Transverse colon (tissue), 4 donors: ENCODE results near the gene PAIP1. TPM values are rescaled to one million over a fixed set of nuclear protein-coding genes. Genes with fewer than 3 reads are reported as not detected.
"Not testable (repeated sequence)": the region's sequence is repeated elsewhere in the genome, so short reads cannot be mapped to it uniquely, and the experiment has no call there.

Source experiments
- DNase-seq: peaks from one replicate; pipeline ENCODE4 v3.0.0-alpha.2; 2019
- H3K27ac ChIP-seq, 4 donors: fragments of 200-600 bp; sonication (generic); 2 replicates each; pipeline ENCODE4 v1.5.1; 2016 to 2018; ENCODE audit warnings: inconsistent platforms in 4 of 4
- H3K27me3 ChIP-seq: fragments of 200-600 bp; sonication (generic); 2 replicates; pipeline ENCODE4 v1.5.1; 2017; ENCODE audit warnings: inconsistent platforms
- H3K36me3 ChIP-seq, 4 donors: fragments of 200-600 bp; sonication (generic); 2 replicates each; pipeline ENCODE4 v1.5.1; 2017 to 2019; ENCODE audit warnings: inconsistent platforms in 4 of 4
- H3K4me1 ChIP-seq, 4 donors: fragments of 200-600 bp; sonication (generic); 2 replicates each; pipeline ENCODE4 v1.5.1; 2017 to 2020; ENCODE audit warnings: inconsistent platforms in 4 of 4
- H3K4me3 ChIP-seq, 4 donors: fragments of 200-600 bp; sonication (generic); 1 replicate in 1 of 4; 2 replicates in 3 of 4; pipeline versions ENCODE4 v1.5.1 to v1.6.1; 2017 to 2019; ENCODE audit warnings: inconsistent platforms in 4 of 4
- H3K9me3 ChIP-seq, 2 donors: fragments of 200-600 bp; sonication (generic); 2 replicates each; pipeline ENCODE4 v1.5.1; 2017 to 2019; ENCODE audit warnings: inconsistent platforms in 2 of 2
- CTCF ChIP-seq, 5 experiments: fragments of 200-600 bp in 3 of 5; fragments of 450-650 bp in 2 of 5; sonication (generic) in 3 of 5; IDR thresholded peaks; 1 replicate in 2 of 5; 2 replicates in 3 of 5; pipeline ENCODE4 v1.5.1; 2016 to 2017; ENCODE audit warnings: antibody characterized with exemption in 5 of 5, inconsistent platforms in 3 of 5, mild to moderate bottlenecking in 2 of 5, moderate library complexity in 1 of 5
- EP300 ChIP-seq: sonication (generic); formaldehyde crosslinking; IDR thresholded peaks from one replicate; pipeline ENCODE4 v1.6.1; 2017; ENCODE audit warnings: antibody characterized with exemption, low read depth
- POLR2A ChIP-seq: fragments of 450-650 bp; IDR thresholded peaks from one replicate; pipeline ENCODE4 v1.6.1; 2016; ENCODE audit warnings: antibody characterized with exemption, mild to moderate bottlenecking, moderate library complexity
- POLR2AphosphoS5 ChIP-seq, 3 donors: sonication (generic); formaldehyde crosslinking; IDR thresholded peaks; one replicate each; pipeline ENCODE4 v1.6.1; 2016; ENCODE audit warnings: antibody characterized with exemption in 3 of 3
- WGBS, 2 donors: methylation state at CpG; one replicate each; pipeline ENCODE4 v1.1.5; 2018; ENCODE audit warnings: low coverage in 1 of 2; 5-methylcytosine and 5-hydroxymethylcytosine counted together
- in situ Hi-C, 4 donors: fragments of 200-750 bp; cut with MboI; loops; one replicate each; pipeline versions ENCODE4 v1.15.0 to v1.15.1; 2017; ENCODE audit warnings: low sequenced_read_pairs in 3 of 4, low pct_ligation_motif_present in 1 of 4, low pct_unique_long_range_greater_than_20kb in 1 of 4
- intact Hi-C: fragments of 100-400 bp; cut with DNase I; formaldehyde crosslinking; loops from one replicate; pipeline ENCODE4 v1.15.1; 2023; ENCODE audit warnings: low total_unique reads
- total RNA-seq, 4 donors: library from RNA; depleted of rRNA; stranded (reverse); fragments of >200 nt; gene quantifications; one replicate each; pipeline ENCODE4 v1.1.0, GENCODE V29; 2016

The PAIP1 gene
- total RNA-seq, 4 donors from 2014 or later, result 17.1 to 61.4 (median 46.3) TPM

DNA sequence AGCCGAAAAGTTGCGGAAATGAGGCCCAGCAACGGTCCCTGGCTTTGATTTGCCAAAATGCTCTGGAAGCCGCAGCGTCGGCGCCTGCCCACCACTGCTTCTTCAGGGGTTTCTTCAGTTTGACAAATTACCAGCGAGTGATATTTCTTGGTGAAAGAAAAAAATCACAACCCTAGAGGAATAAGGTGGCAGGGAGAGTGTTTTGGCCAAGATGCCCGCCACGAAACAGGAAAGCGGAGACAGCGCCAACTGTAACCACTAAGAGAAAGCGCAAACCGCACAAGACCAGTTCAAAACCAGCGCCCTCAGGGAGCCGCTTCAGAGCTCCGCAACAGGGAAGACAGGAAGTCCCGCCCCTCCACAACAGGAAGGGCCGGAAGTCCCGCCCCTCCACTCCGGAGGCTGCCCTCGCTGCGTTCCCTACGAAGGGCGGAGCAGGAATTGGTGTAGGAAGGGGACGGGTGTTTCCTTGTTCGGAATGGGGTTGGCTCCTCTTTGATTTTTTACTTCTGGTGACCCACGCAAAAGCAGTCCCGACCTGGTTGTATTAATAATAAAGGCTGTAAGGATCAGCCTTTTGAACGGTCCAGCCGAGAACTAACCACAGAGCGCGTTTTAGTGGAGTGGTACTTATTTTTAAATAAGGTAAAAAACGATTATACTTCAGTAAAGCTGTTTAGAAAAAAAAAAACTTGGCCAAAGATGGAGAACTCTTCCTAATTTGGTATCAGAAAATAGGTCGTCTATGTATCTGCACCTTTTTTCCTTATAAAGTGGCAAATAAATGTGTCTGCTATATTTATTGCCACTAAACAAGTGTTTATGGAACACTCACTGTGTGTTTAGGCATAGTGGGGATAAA lies 41.8 kb downstream of the PAIP1 start, which contains the start of gene C5orf34:
Gene C5orf34 (minus strand): TSS at position 333 of the 862 bp plus-strand sequence. CDS start 5,809 bp downstream, outside the sequence.
- DNase-seq, result peak; percentile 98
- no peaks in the 10 kb centered on the region for H3K27me3 ChIP-seq
- H3K4me3 ChIP-seq, result peak within 1 kb of the TSS; percentile 31 to 84 (median 54)
- peaks cover 7 to 24% (median 14%) of the 10 kb centered on the region in 4 donors for H3K4me1 ChIP-seq
- in situ Hi-C loops, result no loop called here
- H3K27ac ChIP-seq, result peak within 1 kb of the TSS; percentile 85 to 92 (median 88)
- 0 to 1% methylated on average over 12 to 35 of the region's 35 CpGs for WGBS, 2 donors
- TF ChIP-seq POLR2A (peak; percentile 79), POLR2AphosphoS5 (IDR thresholded peaks at IDR 0.05) (peak; percentile 76 to 85 (median 85)), CTCF (IDR thresholded peaks at IDR 0.05) (peak in 1 of 5 experiments; percentile 30), EP300 (no peak)
- no peaks in the 10 kb centered on the region for H3K9me3 ChIP-seq
- intact Hi-C loops, result no loop called here
- H3K36me3 ChIP-seq, result no peaks in the 10 kb centered on the region

DNA sequence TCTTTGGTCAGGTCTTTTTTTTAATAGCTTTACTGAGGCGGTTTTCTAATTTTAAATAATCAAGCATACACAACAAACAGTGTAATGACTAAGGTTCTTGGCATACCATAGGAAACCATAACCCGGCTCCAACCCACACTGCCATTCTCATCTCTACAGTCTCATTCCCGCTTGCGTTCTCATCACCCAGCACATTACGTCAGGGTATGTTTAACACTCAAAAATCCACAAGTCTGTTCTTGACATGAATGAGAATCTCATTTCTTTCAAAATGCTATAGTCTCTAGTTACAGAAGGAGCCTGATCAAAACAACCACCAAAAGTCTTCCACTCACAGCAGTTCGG lies 42.4 kb downstream of the PAIP1 start:
- 0 to 2% methylated on average over 5 to 6 of the region's 6 CpGs for WGBS, 2 donors
- peak overlapping the region; percentile 31 to 84 (median 54) for H3K4me3 ChIP-seq
- H3K36me3 ChIP-seq, result no peaks in the 10 kb centered on the region
- in situ Hi-C loops, result no loop called here
- peak overlapping the region; percentile 85 to 92 (median 88) for H3K27ac ChIP-seq
- no peak for DNase-seq
- no peaks in the 10 kb centered on the region for H3K27me3 ChIP-seq
- H3K4me1 ChIP-seq, result peaks cover 7 to 24% (median 14%) of the 10 kb centered on the region in 4 donors
- H3K9me3 ChIP-seq, result no peaks in the 10 kb centered on the region
- TF ChIP-seq POLR2AphosphoS5 (IDR thresholded peaks at IDR 0.05) (no peak), EP300 (no peak), CTCF (IDR thresholded peaks at IDR 0.05) (no peak), POLR2A (no peak)
- intact Hi-C loops, result no loop called here

GRCh38 chr5:43514025-43514424 lies 42.9 kb downstream of the PAIP1 start:
- H3K27ac ChIP-seq, result peak overlapping the region in 3 of 4 donors; percentile 86 to 92 (median 91)
- H3K4me3 ChIP-seq, result peak overlapping the region in 3 of 4 donors; percentile 51 to 84 (median 58)
- H3K36me3 ChIP-seq, result no peaks in the 10 kb centered on the region
- no peaks in the 10 kb centered on the region for H3K9me3 ChIP-seq
- intact Hi-C loops (no loop called here), in situ Hi-C loops (no loop called here)
- DNase-seq, result no peak
- TF ChIP-seq POLR2A, result no peak
- TF ChIP-seq CTCF (IDR thresholded peaks at IDR 0.05), result no peak
- no peak for TF ChIP-seq EP300
- TF ChIP-seq POLR2AphosphoS5 (IDR thresholded peaks at IDR 0.05), result no peak
- 17 to 31% methylated on average over 4 of the region's 4 CpGs for WGBS, 2 donors
- no peaks in the 10 kb centered on the region for H3K27me3 ChIP-seq
- peaks cover 7 to 24% (median 14%) of the 10 kb centered on the region in 4 donors for H3K4me1 ChIP-seq

DNA sequence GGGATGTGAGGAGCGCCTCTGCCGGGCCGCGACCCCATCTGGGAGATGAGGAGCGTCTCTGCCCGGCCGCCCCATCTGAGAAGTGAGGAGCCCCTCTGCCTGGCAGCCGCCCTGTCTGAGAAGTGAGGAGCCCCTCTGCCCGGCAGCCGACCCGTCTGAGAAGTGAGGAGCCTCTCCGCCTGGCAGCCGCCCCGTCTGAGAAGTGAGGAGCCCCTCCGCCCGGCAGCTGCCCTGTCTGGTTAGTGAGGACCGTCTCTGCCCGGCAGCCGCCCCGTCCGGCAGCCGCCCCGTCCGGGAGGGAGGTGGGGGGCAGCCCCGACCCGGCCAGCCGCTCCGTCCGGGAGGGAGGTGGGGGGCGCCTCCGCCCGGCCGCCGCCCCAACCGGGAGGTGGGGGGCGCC lies 45.8 kb downstream of the PAIP1 start:
- intact Hi-C loops, H3K27me3 ChIP-seq, H3K9me3 ChIP-seq, H3K36me3 ChIP-seq, in situ Hi-C loops, H3K27ac ChIP-seq, H3K4me3 ChIP-seq, DNase-seq: not testable (repeated sequence)
- 95% methylated on average over 32 of the region's 36 CpGs; no CpG with 5 or more reads in 1 of the 2 donors for WGBS, 2 donors
- peaks cover 7 to 24% (median 14%) of the 10 kb centered on the region in 4 donors for H3K4me1 ChIP-seq
